HUES48 (cell line): ENCODE results near the gene NDE1.

ENCODE experiments used
- H3K27ac ChIP-seq: one replicate; pipeline ENCODE4 v1.7.0; 2013; ENCODE audit warnings: low read depth, low read length, inconsistent platforms
- H3K27me3 ChIP-seq: 2 replicates; pipeline ENCODE4 v1.6.1; 2013; ENCODE audit warnings: mild to moderate bottlenecking, low read length; ENCODE audit not compliant: control insufficient read depth, insufficient read depth
- H3K36me3 ChIP-seq: 2 replicates; pipeline ENCODE4 v1.6.1; 2013; ENCODE audit warnings: low read length; ENCODE audit not compliant: control insufficient read depth, insufficient read depth
- H3K4me1 ChIP-seq: 2 replicates; pipeline ENCODE4 v1.6.1; 2013; ENCODE audit warnings: mild to moderate bottlenecking, low read length; ENCODE audit not compliant: control insufficient read depth, insufficient read depth
- H3K4me3 ChIP-seq: 2 replicates; pipeline ENCODE4 v1.5.1; 2013; ENCODE audit warnings: mild to moderate bottlenecking, low read depth, low read length
- H3K9ac ChIP-seq: 2 replicates; pipeline ENCODE4 v1.6.1; 2013; ENCODE audit warnings: mild to moderate bottlenecking, low read depth, low read length, moderate library complexity
- H3K9me3 ChIP-seq: 2 replicates; pipeline ENCODE4 v1.6.1; 2013; ENCODE audit warnings: low read length; ENCODE audit not compliant: control insufficient read depth, insufficient read depth

The NDE1 gene

GRCh38 chr16:15739950-15740349 lies 89.9 kb downstream of the NDE1 start:
- Histone ChIP-seq H3K27ac (no peak overlapping the region), H3K4me3 (no peak overlapping the region), H3K9me3 (no peaks in the 10 kb centered on the region), H3K4me1 (peaks cover 8% of the 10 kb centered on the region; the same call in 1 of the 2 replicates), H3K9ac (no peak overlapping the region), H3K36me3 (no peaks in the 10 kb centered on the region), H3K27me3 (no peaks in the 10 kb centered on the region)

- Histone ChIP-seq H3K4me1 (peaks cover 8% of the 10 kb centered on the region; the same call in 1 of the 2 replicates), H3K36me3 (no peaks in the 10 kb centered on the region), H3K27me3 (no peaks in the 10 kb centered on the region), H3K4me3 (no peak overlapping the region), H3K9me3 (no peaks in the 10 kb centered on the region), H3K27ac (no peak overlapping the region), H3K9ac (no peak overlapping the region)
Observed at GRCh38 chr16:15741207-15741871, 91.3 kb downstream of the NDE1 start.

GRCh38 chr16:15742716-15743115 lies 92.7 kb downstream of the NDE1 start:
- H3K27ac ChIP-seq, result no peak overlapping the region
- H3K36me3 ChIP-seq, result no peaks in the 10 kb centered on the region
- H3K27me3 ChIP-seq, result no peaks in the 10 kb centered on the region
- no peak overlapping the region for H3K9ac ChIP-seq
- H3K4me1 ChIP-seq, result no peaks in the 10 kb centered on the region
- H3K9me3 ChIP-seq, result no peaks in the 10 kb centered on the region
- H3K4me3 ChIP-seq, result no peak overlapping the region

GRCh38 chr16:15743657-15744056 lies 93.6 kb downstream of the NDE1 start:
- Histone ChIP-seq H3K9ac (no peak overlapping the region), H3K4me3 (no peak overlapping the region), H3K9me3 (no peaks in the 10 kb centered on the region), H3K4me1 (no peaks in the 10 kb centered on the region), H3K27me3 (no peaks in the 10 kb centered on the region), H3K27ac (no peak overlapping the region), H3K36me3 (no peaks in the 10 kb centered on the region)

- Histone ChIP-seq H3K9ac (no peak overlapping the region), H3K27me3 (no peaks in the 10 kb centered on the region), H3K9me3 (no peaks in the 10 kb centered on the region), H3K4me3 (no peak overlapping the region), H3K36me3 (no peaks in the 10 kb centered on the region), H3K4me1 (no peaks in the 10 kb centered on the region), H3K27ac (no peak overlapping the region)
Observed at GRCh38 chr16:15746332-15746731, 96.3 kb downstream of the NDE1 start.

- H3K27ac ChIP-seq, result no peak overlapping the region
- no peaks in the 10 kb centered on the region for H3K9me3 ChIP-seq
- no peaks in the 10 kb centered on the region for H3K27me3 ChIP-seq
- no peak overlapping the region for H3K4me3 ChIP-seq
- H3K4me1 ChIP-seq, result no peaks in the 10 kb centered on the region
- H3K9ac ChIP-seq, result no peak overlapping the region
- no peaks in the 10 kb centered on the region for H3K36me3 ChIP-seq
Observed at GRCh38 chr16:15747937-15748336, 97.9 kb downstream of the NDE1 start.

- no peaks in the 10 kb centered on the region for H3K36me3 ChIP-seq
- H3K4me1 ChIP-seq, result no peaks in the 10 kb centered on the region
- H3K9me3 ChIP-seq, result no peaks in the 10 kb centered on the region
- no peaks in the 10 kb centered on the region for H3K27me3 ChIP-seq
- H3K27ac ChIP-seq, result no peak overlapping the region
- no peak overlapping the region for H3K9ac ChIP-seq
- no peak overlapping the region for H3K4me3 ChIP-seq
Observed at GRCh38 chr16:15748654-15749053, 98.6 kb downstream of the NDE1 start.

GRCh38 chr16:15749371-15749770 lies 99.3 kb downstream of the NDE1 start:
- Histone ChIP-seq H3K27ac (no peak overlapping the region), H3K4me3 (no peak overlapping the region), H3K4me1 (no peaks in the 10 kb centered on the region), H3K9ac (no peak overlapping the region), H3K27me3 (no peaks in the 10 kb centered on the region), H3K36me3 (no peaks in the 10 kb centered on the region), H3K9me3 (no peaks in the 10 kb centered on the region)

- no peak overlapping the region for H3K4me3 ChIP-seq
- H3K36me3 ChIP-seq, result no peaks in the 10 kb centered on the region
- H3K27ac ChIP-seq, result no peak overlapping the region
- no peak overlapping the region for H3K9ac ChIP-seq
- H3K4me1 ChIP-seq, result no peaks in the 10 kb centered on the region
- H3K27me3 ChIP-seq, result no peaks in the 10 kb centered on the region
- H3K9me3 ChIP-seq, result no peaks in the 10 kb centered on the region
Observed at GRCh38 chr16:15749985-15750384, 99.9 kb downstream of the NDE1 start.

GRCh38 chr16:15751940-15752339 lies 101.9 kb downstream of the NDE1 start:
- H3K9ac ChIP-seq, result no peak overlapping the region
- H3K36me3 ChIP-seq, result no peaks in the 10 kb centered on the region
- H3K27ac ChIP-seq, result no peak overlapping the region
- H3K27me3 ChIP-seq, result no peaks in the 10 kb centered on the region
- no peaks in the 10 kb centered on the region for H3K4me1 ChIP-seq
- no peaks in the 10 kb centered on the region for H3K9me3 ChIP-seq
- no peak overlapping the region for H3K4me3 ChIP-seq

GRCh38 chr16:15752717-15753488 lies 102.9 kb downstream of the NDE1 start:
- Histone ChIP-seq H3K27ac (no peak overlapping the region), H3K36me3 (no peaks in the 10 kb centered on the region), H3K4me3 (no peak overlapping the region), H3K4me1 (no peaks in the 10 kb centered on the region), H3K27me3 (no peaks in the 10 kb centered on the region), H3K9me3 (no peaks in the 10 kb centered on the region), H3K9ac (no peak overlapping the region)
